Left ventricle myocardium inferior (tissue), 1 donor: ENCODE data around the gene RRP7A. TPM values are rescaled to one million over a fixed set of nuclear protein-coding genes. Genes with fewer than 3 reads are reported as not detected.
A peak's percentile ranks its signal among the peaks of the same experiment; 100 is the strongest.
"Not testable (repeated sequence)": the region's sequence is repeated elsewhere in the genome, so short reads cannot be mapped to it uniquely, and the experiment has no call there.

Experiments
- DNase-seq: peaks from one replicate; pipeline ENCODE4 v3.0.0-alpha.2; 2020
- H3K27ac ChIP-seq: fragments of 200-600 bp; replicated peaks from 2 replicates; pipeline ENCODE4 v1.8.0; 2021
- H3K27me3 ChIP-seq: fragments of 200-600 bp; 2 replicates; pipeline ENCODE4 v1.8.0; 2021; ENCODE audit warnings: low read depth
- H3K36me3 ChIP-seq: fragments of 200-600 bp; 2 replicates; pipeline ENCODE4 v1.8.0; 2021
- H3K4me1 ChIP-seq: fragments of 200-600 bp; 2 replicates; pipeline ENCODE4 v1.8.0; 2021
- H3K4me3 ChIP-seq: fragments of 200-600 bp; 2 replicates; pipeline ENCODE4 v1.8.0; 2021; ENCODE audit warnings: mild to moderate bottlenecking, moderate library complexity
- H3K9me3 ChIP-seq: fragments of 200-600 bp; replicated peaks from 2 replicates; pipeline ENCODE4 v1.8.0; 2021
- intact Hi-C: fragments of 100-400 bp; cut with micrococcal nuclease; formaldehyde crosslinking; loops from one replicate; pipeline ENCODE4 v1.11.0; 2022
- total RNA-seq: library from RNA; stranded (reverse); fragmentation: NEBNext Ultra II Directional; extraction: Animal tissue kit (Norgen Biotek cat#: 25700); gene quantifications from one replicate; pipeline ENCODE4 v1.2.1, GENCODE V29; 2021
- TF ChIP-seq, protein P1 (sequence below): fragments of 200-600 bp; IDR thresholded peaks from 2 replicates; pipeline ENCODE4 v1.8.0; 2021; ENCODE audit warnings: antibody characterized with exemption, mild to moderate bottlenecking, borderline replicate concordance
- donor health status: DM: no; HTN: yes; CAD: no; lungs with severe emphysema.

Gene RRP7A
- total RNA-seq, 1 donor from 2014 or later = 15.8 TPM

DNA sequence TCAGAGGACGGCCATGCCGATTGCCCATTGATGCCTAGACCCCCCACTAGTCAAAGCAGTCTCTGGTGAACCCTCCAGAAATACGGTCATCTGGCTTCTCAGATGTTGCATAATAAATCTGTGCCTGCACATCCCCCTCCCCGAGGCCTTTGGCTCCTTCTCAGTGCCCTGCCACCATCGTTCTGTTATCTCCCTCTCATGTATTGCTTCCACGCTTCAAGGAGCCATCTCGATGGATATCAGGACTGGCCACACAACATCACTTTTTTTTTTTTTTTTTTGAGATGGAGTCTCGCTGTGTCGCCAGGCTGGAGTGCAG is 1.6 kb upstream of the RRP7A start:
- no peaks in the 10 kb centered on the region for H3K27me3 ChIP-seq
- no peak overlapping the region for H3K27ac ChIP-seq
- TF ChIP-seq, protein P1, sequence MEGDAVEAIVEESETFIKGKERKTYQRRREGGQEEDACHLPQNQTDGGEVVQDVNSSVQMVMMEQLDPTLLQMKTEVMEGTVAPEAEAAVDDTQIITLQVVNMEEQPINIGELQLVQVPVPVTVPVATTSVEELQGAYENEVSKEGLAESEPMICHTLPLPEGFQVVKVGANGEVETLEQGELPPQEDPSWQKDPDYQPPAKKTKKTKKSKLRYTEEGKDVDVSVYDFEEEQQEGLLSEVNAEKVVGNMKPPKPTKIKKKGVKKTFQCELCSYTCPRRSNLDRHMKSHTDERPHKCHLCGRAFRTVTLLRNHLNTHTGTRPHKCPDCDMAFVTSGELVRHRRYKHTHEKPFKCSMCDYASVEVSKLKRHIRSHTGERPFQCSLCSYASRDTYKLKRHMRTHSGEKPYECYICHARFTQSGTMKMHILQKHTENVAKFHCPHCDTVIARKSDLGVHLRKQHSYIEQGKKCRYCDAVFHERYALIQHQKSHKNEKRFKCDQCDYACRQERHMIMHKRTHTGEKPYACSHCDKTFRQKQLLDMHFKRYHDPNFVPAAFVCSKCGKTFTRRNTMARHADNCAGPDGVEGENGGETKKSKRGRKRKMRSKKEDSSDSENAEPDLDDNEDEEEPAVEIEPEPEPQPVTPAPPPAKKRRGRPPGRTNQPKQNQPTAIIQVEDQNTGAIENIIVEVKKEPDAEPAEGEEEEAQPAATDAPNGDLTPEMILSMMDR = no peak
- H3K4me1 ChIP-seq = peaks cover 16% of the 10 kb centered on the region
- no peaks in the 10 kb centered on the region for H3K9me3 ChIP-seq
- H3K36me3 ChIP-seq = peaks cover 15% of the 10 kb centered on the region
- H3K4me3 ChIP-seq = no peak overlapping the region
- intact Hi-C loops = no loop called here
- DNase-seq = no peak

DNA sequence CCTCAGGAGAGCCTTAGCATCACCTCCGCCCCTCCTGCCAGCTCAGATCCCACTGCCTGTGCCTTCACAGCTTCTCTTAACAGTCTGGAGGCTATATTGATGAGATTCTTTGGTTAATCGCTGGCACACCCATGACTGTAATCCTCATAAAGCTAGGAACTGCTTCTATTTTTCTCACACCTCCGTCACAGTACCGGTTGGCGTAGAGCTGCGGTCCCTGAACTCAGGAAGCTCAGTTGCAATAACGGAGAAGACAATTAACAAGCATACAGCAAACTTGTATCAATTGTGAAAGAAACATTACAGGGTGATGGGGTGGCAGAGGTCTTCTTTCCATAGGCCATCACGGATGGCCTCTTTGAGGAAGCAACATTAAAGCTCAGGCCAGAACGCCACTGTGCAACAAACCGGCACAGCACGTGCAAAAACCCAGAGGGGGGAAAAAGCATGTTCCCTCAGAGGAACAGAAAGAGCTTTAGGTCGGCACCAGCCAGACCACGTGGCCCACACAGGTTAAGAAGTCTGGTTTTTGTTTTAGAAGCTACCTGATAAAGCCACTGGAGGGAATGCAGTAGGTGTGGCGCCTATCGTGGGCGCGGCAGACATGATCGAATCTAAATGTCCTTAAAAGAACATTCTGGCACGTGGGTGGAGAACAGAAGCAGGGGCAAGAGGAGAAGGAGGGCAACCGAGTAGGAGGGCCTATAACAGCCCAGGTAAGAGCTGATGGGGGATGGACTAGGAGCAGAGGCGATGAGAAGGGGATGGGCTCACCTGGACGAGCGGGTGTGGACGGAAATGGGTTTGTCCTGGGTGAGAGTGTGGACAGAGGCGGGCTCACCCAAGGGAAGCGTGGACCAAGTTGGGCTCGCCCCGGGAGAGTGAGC is 715 bp downstream of the RRP7A start:
- H3K36me3 ChIP-seq = peaks cover 23% of the 10 kb centered on the region
- intact Hi-C loops, DNase-seq, H3K9me3 ChIP-seq, H3K27me3 ChIP-seq: not testable (repeated sequence)
- peak overlapping the region; percentile 94 for H3K4me3 ChIP-seq
- H3K4me1 ChIP-seq = peaks cover 16% of the 10 kb centered on the region
- H3K27ac ChIP-seq = peak overlapping the region; percentile 76

DNA sequence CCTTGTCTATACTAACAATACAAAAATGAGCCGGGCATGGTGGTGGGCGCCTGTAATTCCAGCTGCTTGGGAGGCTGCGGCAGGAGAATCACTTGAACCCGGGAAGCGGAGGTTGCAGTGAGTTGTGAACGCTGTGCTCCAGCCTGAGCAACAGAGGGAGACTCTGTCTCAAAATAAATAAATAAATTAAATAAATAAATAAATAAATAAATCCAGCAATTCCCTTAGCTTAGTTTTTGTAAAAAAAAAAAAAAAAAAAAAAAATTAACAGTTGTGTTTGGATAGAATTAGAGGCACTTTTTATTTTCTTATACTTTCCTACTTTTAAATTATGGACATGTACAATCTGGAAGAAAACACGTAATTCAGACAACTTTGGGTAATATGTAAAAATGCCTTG is 2.5 kb downstream of the RRP7A start:
- intact Hi-C loops, H3K9me3 ChIP-seq, DNase-seq, H3K4me3 ChIP-seq, H3K27ac ChIP-seq, H3K27me3 ChIP-seq: not testable (repeated sequence)
- Histone ChIP-seq H3K4me1 (peaks cover 21% of the 10 kb centered on the region), H3K36me3 (peaks cover 26% of the 10 kb centered on the region)

DNA sequence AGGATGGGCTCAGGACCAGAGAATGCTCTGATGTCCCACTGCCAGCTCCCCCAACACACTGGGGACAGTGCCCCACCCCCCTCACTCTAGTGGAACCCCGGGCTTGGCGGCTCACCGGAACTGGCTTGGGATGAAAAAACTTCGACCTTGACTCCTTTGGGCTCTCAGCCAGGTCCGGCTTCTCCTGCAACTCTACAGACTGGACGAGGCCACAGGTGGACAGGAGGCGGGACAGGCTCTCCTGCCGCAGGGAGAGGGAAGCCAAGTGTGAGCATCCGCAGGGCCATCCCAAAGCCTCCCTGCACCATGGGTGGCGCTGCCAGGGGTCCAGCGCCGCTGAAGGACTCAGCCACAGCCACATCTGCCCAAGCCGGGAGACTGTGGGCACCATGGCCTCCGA is 3.7 kb downstream of the RRP7A start:
- TF ChIP-seq, protein P1 = no peak
- H3K27me3 ChIP-seq = no peaks in the 10 kb centered on the region
- peaks cover 21% of the 10 kb centered on the region for H3K4me1 ChIP-seq
- H3K27ac ChIP-seq = no peak overlapping the region
- no peaks in the 10 kb centered on the region for H3K9me3 ChIP-seq
- DNase-seq = no peak
- peaks cover 32% of the 10 kb centered on the region for H3K36me3 ChIP-seq
- H3K4me3 ChIP-seq = no peak overlapping the region
- intact Hi-C loops = no loop called here

DNA sequence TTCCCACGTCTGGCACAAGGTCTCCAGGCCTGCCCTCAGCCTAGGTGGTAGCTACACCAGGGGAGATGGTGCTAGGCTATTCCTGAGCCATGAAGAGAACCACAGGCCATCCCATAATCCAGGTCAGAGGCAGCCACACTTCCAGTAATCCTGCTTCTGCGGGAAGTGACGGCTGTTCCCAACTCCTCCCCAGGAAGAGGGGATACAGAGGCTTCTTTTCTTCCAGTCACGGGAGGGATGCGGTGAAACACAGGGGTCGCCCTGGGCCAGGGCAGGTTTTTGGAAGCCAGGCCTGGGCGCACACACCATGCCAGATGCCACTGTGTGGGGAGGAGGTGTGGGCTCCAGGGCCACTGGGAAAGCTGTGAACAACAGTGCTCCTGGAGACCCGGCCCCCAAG is 4.3 kb downstream of the RRP7A start:
- not testable (repeated sequence) for H3K9me3 ChIP-seq
- Histone ChIP-seq H3K4me1 (peaks cover 21% of the 10 kb centered on the region), H3K36me3 (peaks cover 32% of the 10 kb centered on the region)

DNA sequence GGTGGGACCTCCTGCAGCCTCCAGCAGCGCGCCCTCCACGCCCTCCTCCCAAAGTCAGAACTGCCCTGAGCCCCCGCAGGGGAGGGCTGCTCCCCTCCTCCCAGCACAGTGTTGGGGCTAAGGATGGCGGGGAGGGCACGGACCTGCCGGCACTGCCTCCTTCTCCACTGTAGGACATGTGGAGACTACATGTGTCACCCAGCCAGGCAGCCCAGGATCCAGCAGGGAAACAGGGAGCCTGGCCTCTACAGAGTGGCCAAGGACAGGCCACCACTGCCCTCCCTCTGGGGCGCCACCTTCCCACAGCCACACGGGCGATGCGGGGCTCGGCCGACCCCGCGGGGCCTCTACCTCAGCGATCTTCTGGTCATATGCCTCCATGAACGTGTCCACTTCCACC is 5.3 kb downstream of the RRP7A start:
- DNase-seq, intact Hi-C loops, H3K27ac ChIP-seq, H3K9me3 ChIP-seq, H3K4me3 ChIP-seq, H3K27me3 ChIP-seq: not testable (repeated sequence)
- Histone ChIP-seq H3K4me1 (peaks cover 14% of the 10 kb centered on the region), H3K36me3 (peaks cover 32% of the 10 kb centered on the region)

More for the DNA sequence above, 4.3 kb downstream of the RRP7A start:
- H3K4me3 ChIP-seq, H3K27ac ChIP-seq, DNase-seq, intact Hi-C loops, H3K27me3 ChIP-seq: not testable (repeated sequence)

DNA sequence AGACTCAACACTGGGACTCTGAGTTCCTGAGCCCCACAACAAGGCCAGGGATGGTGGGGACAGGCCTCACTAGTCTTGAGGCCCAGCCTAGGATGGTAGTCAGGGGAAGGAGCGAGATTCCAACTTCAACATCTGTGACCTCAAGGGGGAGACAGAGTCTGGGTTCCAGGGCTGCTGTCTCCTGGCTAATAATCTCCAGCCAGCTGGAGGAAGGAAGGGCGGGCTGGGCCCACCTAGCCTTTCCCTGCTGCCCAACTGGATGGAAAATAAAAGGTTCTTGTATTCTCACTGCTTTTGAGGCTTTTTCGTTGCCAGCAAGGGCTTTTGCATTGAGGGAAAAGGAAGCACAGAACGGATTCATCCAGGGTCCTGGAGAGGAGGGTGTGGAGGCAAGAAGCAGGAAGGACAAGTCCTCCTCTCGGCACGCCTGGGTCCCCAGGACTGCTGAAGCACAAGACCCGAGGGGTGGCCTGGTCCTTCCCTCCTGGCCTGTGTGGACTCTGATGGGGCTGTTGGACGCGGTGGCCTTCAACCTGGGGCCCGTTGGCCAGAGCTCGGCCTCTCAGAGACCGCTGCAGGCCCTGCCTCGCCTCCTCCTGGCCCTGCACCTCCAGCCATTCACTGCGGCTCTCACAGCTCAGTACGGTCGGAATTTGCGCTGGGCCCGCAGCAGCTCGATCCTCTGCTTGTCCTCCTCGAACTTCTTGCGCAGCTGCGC is 7.2 kb downstream of the RRP7A start:
- H3K4me1 ChIP-seq, intact Hi-C loops, H3K9me3 ChIP-seq, H3K27me3 ChIP-seq, H3K4me3 ChIP-seq: not testable (repeated sequence)
- TF ChIP-seq, protein P1 = peak; percentile 47
- peak; percentile 34 for DNase-seq
- Histone ChIP-seq H3K27ac (peak overlapping the region; percentile 70), H3K36me3 (peaks cover 27% of the 10 kb centered on the region)
